ENCODE measurements around the gene KCTD13.
"Not testable (repeated sequence)": the region's sequence is repeated elsewhere in the genome, so short reads cannot be mapped to it uniquely, and the experiment has no call there.

KCTD13 gene

GRCh38 chr16:29943846-29944799 lies 18.1 kb upstream of the KCTD13 start:
- peak; percentile 56 for DNase-seq

DNA sequence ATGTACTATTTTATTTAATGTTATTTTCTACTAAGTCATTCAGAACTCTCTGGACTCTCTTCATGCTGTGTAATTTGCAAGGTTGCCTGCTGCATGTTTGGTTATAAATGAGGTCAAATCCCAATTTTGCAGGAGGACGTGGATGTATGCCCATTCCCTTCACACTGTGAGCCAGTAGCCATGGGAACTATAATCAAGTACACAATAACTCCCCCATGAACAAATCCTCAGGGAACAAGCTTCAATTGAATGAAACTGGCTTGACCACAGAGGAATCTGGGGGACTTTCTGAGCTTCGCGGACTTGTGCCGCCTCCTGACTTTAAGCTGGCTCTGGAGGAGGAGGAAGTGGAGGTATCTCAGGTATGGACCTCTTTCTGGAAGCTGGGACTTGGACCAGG lies 14.6 kb upstream of the KCTD13 start:
- DNase-seq = no peak

DNA sequence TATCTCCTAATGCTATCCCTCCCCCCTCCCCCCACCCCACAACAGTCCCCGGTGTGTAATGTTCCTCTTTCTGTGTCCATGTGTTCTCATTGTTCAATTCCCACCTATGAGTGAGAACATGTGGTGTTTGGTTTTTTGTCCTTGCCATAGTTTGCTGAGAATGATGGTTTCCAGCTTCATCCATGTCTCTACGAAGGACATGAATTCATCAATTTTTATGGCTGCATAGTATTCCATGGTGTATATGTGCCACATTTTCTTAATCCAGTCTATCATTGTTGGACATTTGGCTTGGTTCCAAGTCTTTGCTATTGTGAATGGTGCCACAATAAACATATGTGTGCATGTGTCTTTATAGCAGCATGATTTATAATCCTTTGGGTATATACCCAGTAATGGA lies 5.7 kb upstream of the KCTD13 start:
- not testable (repeated sequence) for DNase-seq

DNA sequence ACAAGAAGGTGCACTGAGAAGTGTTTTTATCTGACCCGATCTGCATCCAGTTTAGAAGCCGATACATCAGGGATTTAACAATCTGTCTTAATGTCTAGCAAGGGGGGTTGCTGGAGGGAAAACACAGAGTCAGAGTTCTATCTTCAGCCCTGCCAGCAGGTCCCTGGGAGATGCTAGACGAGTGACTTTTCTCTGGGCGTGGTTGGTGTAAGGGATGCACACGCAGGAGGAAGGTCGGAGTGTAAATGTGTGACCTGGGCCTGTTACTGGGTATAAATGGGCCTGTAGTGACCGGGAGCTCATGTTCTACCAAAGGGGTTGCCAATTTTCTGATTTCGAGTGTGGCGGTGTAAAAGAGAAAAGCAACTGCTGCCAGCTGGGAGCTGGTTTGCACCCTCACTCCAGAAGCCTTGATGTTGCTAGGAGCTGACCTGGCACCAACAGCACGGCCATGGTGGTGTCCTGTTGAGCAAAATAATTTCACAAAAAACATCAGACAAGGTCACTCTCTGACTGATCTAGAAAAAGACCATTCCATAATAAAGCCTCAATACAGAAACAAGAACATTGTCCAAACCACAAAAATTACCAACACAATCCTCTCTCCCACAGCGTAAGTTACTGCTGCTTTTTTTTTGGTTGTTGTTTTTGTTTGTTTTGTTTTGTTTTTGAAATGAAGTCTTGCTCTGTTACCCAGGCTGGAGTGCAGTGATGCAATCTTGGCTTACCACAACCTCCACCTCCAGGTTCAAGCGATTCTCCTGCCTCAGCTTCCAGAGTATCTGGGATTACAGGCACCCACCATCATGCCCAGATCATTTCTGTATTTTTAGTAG lies 1.3 kb upstream of the KCTD13 start:
- DNase-seq = no peak

DNA sequence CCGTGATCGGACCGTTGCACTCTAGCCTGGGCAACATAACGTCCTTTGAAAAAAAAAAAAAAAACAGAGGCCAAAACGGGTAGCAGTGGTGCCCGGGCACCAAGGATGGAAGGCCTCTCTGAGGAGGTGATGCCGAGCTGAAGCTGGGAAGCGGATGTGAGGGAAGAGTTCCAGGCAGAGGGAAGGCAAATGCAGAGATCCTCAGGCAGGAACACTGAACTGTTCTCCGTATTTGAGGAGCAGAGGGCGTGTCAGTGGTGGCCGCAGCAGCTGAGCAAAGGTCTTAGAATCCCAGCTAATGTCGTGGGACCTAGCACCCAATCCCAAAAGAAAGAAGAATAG lies 656 bp upstream of the KCTD13 start:
- no peak for DNase-seq

DNA sequence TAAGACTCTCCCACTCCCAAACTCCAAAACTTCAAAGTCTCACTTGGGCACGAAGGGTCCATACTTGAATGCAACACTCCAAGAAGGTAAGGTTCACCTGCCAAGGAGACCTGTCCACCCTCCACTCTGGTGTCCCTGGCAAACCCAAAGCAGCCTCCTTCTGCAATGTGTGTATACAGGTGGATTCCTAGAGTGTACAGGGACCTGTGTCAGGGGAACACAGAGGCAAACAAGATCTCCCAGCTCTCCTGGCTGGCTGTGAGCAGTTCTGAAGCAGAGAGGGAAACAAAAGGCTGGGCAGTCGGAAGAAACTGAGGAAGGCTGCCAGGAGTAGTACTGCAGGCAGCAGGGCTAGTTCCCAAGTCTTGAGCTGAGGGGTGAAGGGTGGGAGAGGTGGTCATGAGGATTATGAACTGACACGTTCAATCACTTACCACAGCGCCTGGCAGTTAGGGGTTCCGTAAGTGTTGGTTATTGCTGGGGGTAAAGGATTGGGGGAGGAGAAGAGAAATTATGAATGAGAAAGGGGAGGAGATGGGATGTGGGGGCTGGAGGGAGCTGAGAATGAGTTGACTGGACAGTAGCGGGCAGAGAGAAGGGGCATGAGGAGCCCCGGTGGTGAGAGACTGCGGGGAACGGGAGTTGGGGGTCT lies 795 bp downstream of the KCTD13 start:
- peak; percentile 33 for DNase-seq

DNA sequence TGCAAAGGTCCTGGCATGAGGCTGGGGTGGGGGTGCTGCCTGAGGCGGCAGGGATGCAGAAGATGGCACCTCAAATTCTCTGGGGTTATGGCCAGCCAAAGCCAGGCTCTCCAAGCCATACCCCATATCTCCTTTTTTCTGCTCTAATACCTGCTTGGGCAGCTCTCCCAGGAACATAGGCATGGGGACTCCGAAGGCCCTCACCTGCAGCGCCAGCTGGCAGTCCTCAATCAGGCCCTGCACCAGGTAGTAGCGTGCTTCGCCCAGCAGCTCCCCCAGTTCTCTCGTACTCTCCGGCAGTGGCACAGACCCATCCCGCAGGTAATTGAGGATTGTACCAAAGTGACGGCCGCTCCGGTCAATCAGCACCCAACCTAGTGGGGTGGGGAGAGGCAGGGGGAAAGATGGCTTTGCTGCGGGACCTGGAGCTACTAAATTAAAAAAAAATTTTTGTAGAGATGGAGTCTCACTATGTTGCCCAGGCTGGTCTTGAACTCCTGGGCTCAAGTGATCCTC lies 3.0 kb downstream of the KCTD13 start:
- no peak for DNase-seq

- no peak for DNase-seq
These were observed 3.7 kb downstream of the KCTD13 start for GRCh38 chr16:29922326-29922725.

DNA sequence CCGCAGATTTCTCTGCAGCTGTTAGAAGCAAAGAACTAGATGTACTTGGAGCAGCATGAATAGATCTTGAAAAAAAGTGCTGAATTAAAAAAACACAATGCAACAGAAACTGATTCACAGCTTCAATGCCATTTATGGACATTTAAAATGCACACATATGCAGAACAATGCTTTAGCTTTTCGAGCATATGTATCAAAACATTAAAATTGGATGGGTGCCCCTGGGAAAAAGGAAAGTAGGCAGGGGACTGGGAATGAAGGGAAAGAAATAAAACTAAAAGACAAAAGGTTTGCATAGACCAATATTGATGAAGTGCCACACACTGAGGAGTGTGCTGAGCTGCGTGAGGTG lies 5.0 kb downstream of the KCTD13 start:
- no peak for DNase-seq

DNA sequence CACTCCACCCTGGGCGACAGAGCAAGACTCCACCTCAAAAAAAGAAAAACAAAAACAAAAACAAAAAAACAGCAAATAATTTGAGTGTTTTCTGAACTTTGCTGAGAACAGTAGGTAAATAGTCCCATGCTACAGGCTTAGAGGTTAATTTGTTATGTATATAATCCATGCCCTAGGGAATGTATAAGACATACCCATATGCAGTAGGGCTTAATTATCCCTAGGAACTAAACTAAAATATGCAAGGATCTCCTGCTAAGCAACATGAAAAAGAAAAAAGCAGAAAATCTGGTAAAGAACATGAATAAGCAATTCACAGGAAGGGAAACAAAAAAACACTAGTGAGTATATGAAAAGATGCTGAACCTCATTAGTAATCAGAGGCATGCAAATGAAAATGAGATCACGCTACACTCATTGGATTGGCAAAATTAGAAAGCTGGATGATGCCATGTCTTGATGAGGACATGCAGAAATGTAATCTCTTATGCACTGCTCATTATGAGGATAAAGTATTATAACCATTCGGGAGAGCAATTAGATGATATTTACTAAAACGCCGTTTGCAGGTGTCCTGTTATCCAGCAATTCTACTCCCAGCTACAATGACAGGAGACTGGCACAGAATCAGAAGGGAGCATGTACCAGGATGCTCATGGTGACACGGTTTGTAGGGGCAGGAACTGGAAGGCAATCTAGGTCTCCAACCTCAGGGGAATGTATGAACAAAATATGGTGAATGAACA lies 5.6 kb downstream of the KCTD13 start:
- no peak for DNase-seq

GRCh38 chr16:29916979-29917378 lies 9.0 kb downstream of the KCTD13 start:
- no peak for DNase-seq

DNA sequence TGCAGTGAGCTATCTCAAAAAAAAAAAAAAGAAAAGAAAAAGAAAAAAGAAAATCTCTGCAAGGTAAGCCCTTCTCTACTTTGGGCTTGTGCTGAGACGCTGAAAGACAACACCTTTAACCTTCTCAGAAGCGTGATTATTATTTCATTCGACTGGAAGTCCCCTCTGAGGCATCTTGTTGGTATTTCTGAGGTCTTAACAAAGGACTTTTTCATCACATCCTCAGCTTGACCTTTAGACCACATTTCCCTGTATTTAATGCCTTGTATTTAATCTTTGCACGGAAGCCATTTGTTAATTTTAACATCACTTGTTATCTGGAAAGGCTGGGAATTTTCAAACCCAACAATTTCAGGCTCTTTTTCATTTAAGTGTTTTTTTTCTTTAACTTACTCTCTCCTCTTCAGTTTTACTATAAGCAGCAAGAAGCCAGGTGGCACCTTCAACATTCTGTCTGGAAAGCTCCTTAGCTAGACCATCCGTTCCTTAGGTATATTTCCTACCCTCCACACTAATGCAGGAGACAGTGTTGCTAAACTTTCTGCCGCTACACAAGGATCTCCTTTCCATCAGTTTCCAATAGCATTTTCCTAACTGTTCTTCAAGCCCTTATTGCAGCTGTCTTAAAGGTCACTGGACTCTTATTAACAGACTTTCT lies 10.3 kb downstream of the KCTD13 start:
- DNase-seq = no peak

GRCh38 chr16:29913514-29913913 lies 12.5 kb downstream of the KCTD13 start:
- no peak for DNase-seq

DNA sequence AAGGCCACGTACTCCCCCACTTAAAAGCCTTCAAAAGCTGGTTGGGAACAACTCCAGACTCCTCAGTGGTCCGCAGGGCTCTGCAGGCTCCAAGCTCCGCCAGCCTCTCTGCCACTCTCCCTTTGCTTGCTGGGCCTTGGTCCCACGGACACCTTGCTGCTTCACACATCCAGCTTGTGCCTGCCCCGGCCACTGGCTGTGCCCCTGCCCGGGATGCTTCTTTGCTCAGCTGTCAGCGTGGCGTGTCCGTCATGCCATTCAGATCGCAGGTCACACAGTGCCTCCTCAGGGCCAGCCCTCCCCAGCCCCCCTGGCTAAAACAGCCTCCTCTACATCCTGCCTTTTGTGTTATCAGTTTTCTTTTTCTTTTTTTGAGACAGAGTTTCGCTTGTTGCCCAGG lies 13.9 kb downstream of the KCTD13 start:
- no peak for DNase-seq

DNA sequence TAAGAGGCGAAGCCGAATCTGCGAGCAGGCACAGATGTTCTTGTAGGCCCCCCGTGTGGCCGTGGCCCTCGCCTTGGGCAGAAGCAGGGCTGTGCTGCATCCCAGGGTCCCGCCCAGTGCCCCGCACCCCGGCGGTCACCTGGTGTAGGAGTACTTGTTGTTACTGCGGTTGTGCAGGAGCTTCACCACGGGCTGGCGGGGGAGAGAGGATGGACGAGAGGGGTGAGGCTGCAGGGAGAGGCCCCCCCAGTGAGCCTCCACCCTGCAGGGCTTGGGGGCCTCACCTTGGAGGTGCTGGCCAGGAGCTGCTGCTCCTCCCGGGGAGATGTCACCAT lies 14.4 kb downstream of the KCTD13 start:
- no peak for DNase-seq

DNA sequence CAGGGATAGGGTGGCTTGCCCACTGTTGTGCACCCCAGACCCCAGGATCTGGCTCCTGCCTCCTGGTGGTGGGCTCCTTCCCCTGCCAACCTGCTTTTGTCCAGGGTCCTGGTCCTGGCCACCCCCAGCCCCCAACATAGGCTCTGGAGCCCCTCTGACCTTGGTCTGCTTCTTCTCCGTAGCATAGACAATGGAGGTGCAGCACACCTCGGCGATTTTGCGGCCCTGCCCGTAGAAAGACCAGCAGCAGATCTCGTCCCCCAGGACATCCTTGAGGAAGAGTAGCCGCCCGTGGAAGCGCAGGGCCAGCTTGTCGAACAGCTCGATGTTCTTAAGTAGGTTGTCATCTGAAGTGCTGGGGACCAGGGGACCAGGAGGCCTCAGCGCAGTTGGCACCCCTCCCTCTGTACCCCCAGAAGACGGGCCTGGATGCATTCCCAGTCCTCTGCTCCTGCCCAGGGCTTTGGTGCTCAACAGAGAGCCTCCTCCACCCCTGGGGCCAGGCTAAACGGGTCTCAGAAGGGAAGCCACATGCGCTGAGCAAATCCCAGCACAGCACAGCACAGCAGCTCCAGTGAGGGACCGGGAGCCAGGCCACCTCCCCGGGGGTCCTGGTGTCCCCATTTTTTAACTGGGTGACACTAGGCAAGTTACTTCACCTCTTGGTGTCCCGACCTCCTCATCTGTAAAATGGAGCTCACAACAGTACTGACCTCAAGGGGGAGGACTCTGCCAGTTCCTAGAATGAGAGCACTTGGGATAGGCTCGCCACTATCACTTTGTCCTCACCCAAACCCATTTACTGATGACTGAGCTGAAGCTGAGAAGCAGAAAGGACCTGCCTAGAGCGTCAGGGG lies 15.0 kb downstream of the KCTD13 start:
- DNase-seq = no peak

GRCh38 chr16:29909851-29910250 lies 16.2 kb downstream of the KCTD13 start:
- not testable (repeated sequence) for DNase-seq

- DNase-seq = no peak
These were observed 16.6 kb downstream of the KCTD13 start for GRCh38 chr16:29909391-29909790.

- DNase-seq = no peak
These were observed 17.3 kb downstream of the KCTD13 start for GRCh38 chr16:29908719-29909220.

GRCh38 chr16:29907973-29908372 lies 18.1 kb downstream of the KCTD13 start:
- DNase-seq = no peak
